ENCODE data around the gene WWOX. TPM values are rescaled to one million over a fixed set of nuclear protein-coding genes. Genes with fewer than 3 reads are reported as not detected.

The WWOX gene
- total and polyA plus RNA-seq, 2 of the 4 experiments (the other 2 are of a cell fraction): 2.7 to 5.4 TPM

GRCh38 chr16:78844682-78845081 lies 745.2 kb downstream of the WWOX start:
- H2AFZ ChIP-seq (replicated peaks; ENCODE audit: low read length, poor library complexity): no peak overlapping the region
- no peak overlapping the region for H3K27ac ChIP-seq (ENCODE audit: insufficient read depth, low read length)
- DNase-seq (no peak), ATAC-seq (ENCODE audit: low read depth) (no peak)
- intact Hi-C loops (cut with micrococcal nuclease) (no loop called here), in situ Hi-C loops (cut with MboI; ENCODE audit: low sequenced_read_pairs) (no loop called here), dilution Hi-C loops (cut with HindIII; ENCODE audit: low sequenced_read_pairs, unreplicated experiment) (no loop called here)
- no peak overlapping the region for H3K9ac ChIP-seq (ENCODE audit: low read depth, low read length)
- no peak overlapping the region for H2AK5ac ChIP-seq (ENCODE audit: low read depth, low read length)
- WGBS, 2 experiments (ENCODE audit: extremely low coverage in 2 of 2, insufficient read length in 1 of 2): 20% methylated on average over 1 of the region's 7 CpGs; no CpG with 5 or more reads in 1 of the 2 experiments
- H3K9me3 ChIP-seq (ENCODE audit: control insufficient read depth, insufficient read depth, low read length): peaks cover 29% of the 10 kb centered on the region
- H2BK5ac ChIP-seq (ENCODE audit: low read depth, low read length, poor library complexity, severe bottlenecking): no peak overlapping the region
- H2BK15ac ChIP-seq (ENCODE audit: low read depth, low read length): no peak overlapping the region
- TF ChIP-seq, protein P1, sequence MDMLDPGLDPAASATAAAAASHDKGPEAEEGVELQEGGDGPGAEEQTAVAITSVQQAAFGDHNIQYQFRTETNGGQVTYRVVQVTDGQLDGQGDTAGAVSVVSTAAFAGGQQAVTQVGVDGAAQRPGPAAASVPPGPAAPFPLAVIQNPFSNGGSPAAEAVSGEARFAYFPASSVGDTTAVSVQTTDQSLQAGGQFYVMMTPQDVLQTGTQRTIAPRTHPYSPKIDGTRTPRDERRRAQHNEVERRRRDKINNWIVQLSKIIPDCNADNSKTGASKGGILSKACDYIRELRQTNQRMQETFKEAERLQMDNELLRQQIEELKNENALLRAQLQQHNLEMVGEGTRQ (IDR thresholded peaks at IDR 0.05; ENCODE audit: low read depth, low read length): no peak
- H3K79me1 ChIP-seq (ENCODE audit: low read depth in 1 of 2, low read length in 2 of 2): no peaks in the 10 kb centered on the region
- H2BK20ac ChIP-seq (ENCODE audit: low read depth, low read length): no peak overlapping the region
- no peak overlapping the region for H3K56ac ChIP-seq (ENCODE audit: extremely low read depth, insufficient read depth, low read length)
- H3K36me3 ChIP-seq (ENCODE audit: control insufficient read depth, insufficient read depth, low read length): no peaks in the 10 kb centered on the region
- H3K27me3 ChIP-seq (ENCODE audit: control insufficient read depth, insufficient read depth, low read length): no peaks in the 10 kb centered on the region
- POLR2A ChIA-PET (ENCODE audit: unreplicated experiment): no interaction called here
- no peak overlapping the region for H2BK120ac ChIP-seq (ENCODE audit: low read depth, low read length)
- no peak overlapping the region for H4K91ac ChIP-seq (ENCODE audit: insufficient read depth, low read depth, low read length)
- H4K8ac ChIP-seq (ENCODE audit: low read depth in 2 of 2, low read length in 2 of 2): no peak overlapping the region
- H2AK9ac ChIP-seq (replicated peaks; ENCODE audit: low read depth, low read length, poor library complexity): no peak overlapping the region
- no TSS peak for BruUV-seq (replicated peaks)
- H3K18ac ChIP-seq (ENCODE audit: low read depth, low read length): no peak overlapping the region
- no peak overlapping the region for H4K5ac ChIP-seq (ENCODE audit: low read depth, low read length)
- no peaks in the 10 kb centered on the region for H4K20me1 ChIP-seq (ENCODE audit: insufficient read depth, low read length)
- H3K4me2 ChIP-seq (ENCODE audit: low read depth, low read length): no peak overlapping the region
- CTCF ChIA-PET: no interaction called here
- no peaks in the 10 kb centered on the region for H3K4me1 ChIP-seq (ENCODE audit: control insufficient read depth, insufficient read depth, low read length)
- no peaks in the 10 kb centered on the region for H3K9me1 ChIP-seq (ENCODE audit: insufficient read depth, low read length)
- no peak overlapping the region for H3K4ac ChIP-seq (ENCODE audit: low read depth, low read length)
- H3K14ac ChIP-seq (replicated peaks; ENCODE audit: low read depth, low read length): no peak overlapping the region
- H3K4me3 ChIP-seq (ENCODE audit: insufficient read depth, low read depth, low read length): no peak overlapping the region
- no peak overlapping the region for H3K23ac ChIP-seq (ENCODE audit: low read depth, low read length)
